ENCODE results near the gene HORMAD2.

DNA sequence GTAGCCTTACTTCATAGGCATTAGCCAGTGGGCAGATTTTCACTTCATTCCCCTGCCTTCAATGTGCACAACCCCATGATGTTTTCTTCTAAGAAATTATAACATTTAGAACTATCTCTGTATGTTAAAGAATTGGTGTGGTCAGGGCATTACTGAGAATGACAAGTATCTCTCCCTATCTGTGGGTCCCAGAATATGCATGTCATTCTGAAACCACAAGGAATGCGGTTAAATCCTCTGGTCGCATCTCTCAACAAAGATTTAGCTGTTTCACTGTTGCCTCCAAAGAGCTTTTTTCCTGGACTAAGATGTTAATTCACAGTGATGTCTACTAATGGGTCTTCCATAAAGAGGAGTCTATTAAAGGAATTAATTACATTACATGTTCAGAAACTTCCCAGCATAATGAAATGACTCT lies 103.6 kb downstream of the HORMAD2 start:
- TF ChIP-seq ZBTB7A (IDR thresholded peaks at IDR 0.05; ENCODE audit: low read depth) (no peak), NFIC (IDR thresholded peaks at IDR 0.05) (no peak), EGR1 (IDR thresholded peaks at IDR 0.05) (no peak), EP300 (IDR thresholded peaks at IDR 0.05; ENCODE audit: borderline replicate concordance) (no peak), FOXM1 (IDR thresholded peaks at IDR 0.05; ENCODE audit: borderline replicate concordance, low read depth) (no peak), TAF1 (IDR thresholded peaks at IDR 0.05; ENCODE audit: low read depth) (no peak)
- TF ChIP-seq, protein P1, sequence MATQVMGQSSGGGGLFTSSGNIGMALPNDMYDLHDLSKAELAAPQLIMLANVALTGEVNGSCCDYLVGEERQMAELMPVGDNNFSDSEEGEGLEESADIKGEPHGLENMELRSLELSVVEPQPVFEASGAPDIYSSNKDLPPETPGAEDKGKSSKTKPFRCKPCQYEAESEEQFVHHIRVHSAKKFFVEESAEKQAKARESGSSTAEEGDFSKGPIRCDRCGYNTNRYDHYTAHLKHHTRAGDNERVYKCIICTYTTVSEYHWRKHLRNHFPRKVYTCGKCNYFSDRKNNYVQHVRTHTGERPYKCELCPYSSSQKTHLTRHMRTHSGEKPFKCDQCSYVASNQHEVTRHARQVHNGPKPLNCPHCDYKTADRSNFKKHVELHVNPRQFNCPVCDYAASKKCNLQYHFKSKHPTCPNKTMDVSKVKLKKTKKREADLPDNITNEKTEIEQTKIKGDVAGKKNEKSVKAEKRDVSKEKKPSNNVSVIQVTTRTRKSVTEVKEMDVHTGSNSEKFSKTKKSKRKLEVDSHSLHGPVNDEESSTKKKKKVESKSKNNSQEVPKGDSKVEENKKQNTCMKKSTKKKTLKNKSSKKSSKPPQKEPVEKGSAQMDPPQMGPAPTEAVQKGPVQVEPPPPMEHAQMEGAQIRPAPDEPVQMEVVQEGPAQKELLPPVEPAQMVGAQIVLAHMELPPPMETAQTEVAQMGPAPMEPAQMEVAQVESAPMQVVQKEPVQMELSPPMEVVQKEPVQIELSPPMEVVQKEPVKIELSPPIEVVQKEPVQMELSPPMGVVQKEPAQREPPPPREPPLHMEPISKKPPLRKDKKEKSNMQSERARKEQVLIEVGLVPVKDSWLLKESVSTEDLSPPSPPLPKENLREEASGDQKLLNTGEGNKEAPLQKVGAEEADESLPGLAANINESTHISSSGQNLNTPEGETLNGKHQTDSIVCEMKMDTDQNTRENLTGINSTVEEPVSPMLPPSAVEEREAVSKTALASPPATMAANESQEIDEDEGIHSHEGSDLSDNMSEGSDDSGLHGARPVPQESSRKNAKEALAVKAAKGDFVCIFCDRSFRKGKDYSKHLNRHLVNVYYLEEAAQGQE (IDR thresholded peaks at IDR 0.05; ENCODE audit: low read depth) = no peak
- TF ChIP-seq, protein P2, sequence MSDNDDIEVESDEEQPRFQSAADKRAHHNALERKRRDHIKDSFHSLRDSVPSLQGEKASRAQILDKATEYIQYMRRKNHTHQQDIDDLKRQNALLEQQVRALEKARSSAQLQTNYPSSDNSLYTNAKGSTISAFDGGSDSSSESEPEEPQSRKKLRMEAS (IDR thresholded peaks at IDR 0.05) = no peak
